ENCODE data around the gene ZNF22. TPM values are rescaled to one million over a fixed set of nuclear protein-coding genes. Genes with fewer than 3 reads are reported as not detected.
"Not testable (repeated sequence)": the region's sequence is repeated elsewhere in the genome, so short reads cannot be mapped to it uniquely, and the experiment has no call there.

Gene ZNF22
- total RNA-seq, 2 experiments from 2014 or later = 42.8 TPM

- Mint-ChIP-seq H3K36me3 (peaks cover 39% of the 10 kb centered on the region), H3K9me3 (peaks cover 19% of the 10 kb centered on the region), H3K27ac (no peak overlapping the region), H3K4me3 (no peak overlapping the region), H3K27me3 (no peaks in the 10 kb centered on the region), H3K4me1 (peaks cover 23% of the 10 kb centered on the region)
- DNase-seq = no peak
- no peak for ATAC-seq (ENCODE audit: low read depth)
- POLR2A ChIA-PET = no interaction called here
Observed at GRCh38 chr10:45005284-45005683, 4.6 kb downstream of the ZNF22 start.

- no peak for ATAC-seq (ENCODE audit: low read depth)
- no peak for DNase-seq
- peaks cover 18% of the 10 kb centered on the region for H3K4me1 Mint-ChIP-seq
- H3K27me3 Mint-ChIP-seq = no peaks in the 10 kb centered on the region
- peaks cover 39% of the 10 kb centered on the region for H3K36me3 Mint-ChIP-seq
- peaks cover 19% of the 10 kb centered on the region for H3K9me3 Mint-ChIP-seq
- H3K27ac Mint-ChIP-seq = no peak overlapping the region
- no peak overlapping the region for H3K4me3 Mint-ChIP-seq
- POLR2A ChIA-PET = no interaction called here
Observed at GRCh38 chr10:45006276-45007030, 5.7 kb downstream of the ZNF22 start.

- H3K4me3 Mint-ChIP-seq = no peak overlapping the region
- peaks cover 7% of the 10 kb centered on the region for H3K4me1 Mint-ChIP-seq
- no peaks in the 10 kb centered on the region for H3K27me3 Mint-ChIP-seq
- DNase-seq = no peak
- peaks cover 9% of the 10 kb centered on the region for H3K9me3 Mint-ChIP-seq
- POLR2A ChIA-PET = no interaction called here
- ATAC-seq (ENCODE audit: low read depth) = peak; percentile 74
- no peak overlapping the region for H3K27ac Mint-ChIP-seq
- H3K36me3 Mint-ChIP-seq = peaks cover 23% of the 10 kb centered on the region
Observed at GRCh38 chr10:45008524-45009161, 7.9 kb downstream of the ZNF22 start.

- H3K27me3 Mint-ChIP-seq; ATAC-seq (ENCODE audit: low read depth); H3K4me1 Mint-ChIP-seq; H3K9me3 Mint-ChIP-seq; H3K4me3 Mint-ChIP-seq; H3K27ac Mint-ChIP-seq; DNase-seq; H3K36me3 Mint-ChIP-seq; POLR2A ChIA-PET: not testable (repeated sequence)
Observed at GRCh38 chr10:45014557-45014956, 13.8 kb downstream of the ZNF22 start.

GRCh38 chr10:45015590-45015989 lies 14.9 kb downstream of the ZNF22 start:
- no peak overlapping the region for H3K27ac Mint-ChIP-seq
- H3K4me3 Mint-ChIP-seq = no peak overlapping the region
- ATAC-seq (ENCODE audit: low read depth) (no peak), DNase-seq (no peak)
- H3K4me1 Mint-ChIP-seq = no peaks in the 10 kb centered on the region
- no peaks in the 10 kb centered on the region for H3K36me3 Mint-ChIP-seq
- POLR2A ChIA-PET = no interaction called here
- no peaks in the 10 kb centered on the region for H3K27me3 Mint-ChIP-seq
- H3K9me3 Mint-ChIP-seq = no peaks in the 10 kb centered on the region

GRCh38 chr10:45023426-45023825 lies 22.7 kb downstream of the ZNF22 start:
- no peaks in the 10 kb centered on the region for H3K36me3 Mint-ChIP-seq
- H3K9me3 Mint-ChIP-seq = peaks cover 12% of the 10 kb centered on the region
- H3K27ac Mint-ChIP-seq = no peak overlapping the region
- DNase-seq (no peak), ATAC-seq (ENCODE audit: low read depth) (no peak)
- H3K4me1 Mint-ChIP-seq = no peaks in the 10 kb centered on the region
- H3K27me3 Mint-ChIP-seq = peaks cover 5% of the 10 kb centered on the region
- H3K4me3 Mint-ChIP-seq = no peak overlapping the region
- POLR2A ChIA-PET = no interaction called here

GRCh38 chr10:45034301-45034700 lies 33.6 kb downstream of the ZNF22 start:
- DNase-seq = no peak
- no peaks in the 10 kb centered on the region for H3K4me1 Mint-ChIP-seq
- peaks cover 6% of the 10 kb centered on the region for H3K9me3 Mint-ChIP-seq
- no peak overlapping the region for H3K27ac Mint-ChIP-seq
- peaks cover 2% of the 10 kb centered on the region for H3K27me3 Mint-ChIP-seq
- H3K4me3 Mint-ChIP-seq = no peak overlapping the region
- POLR2A ChIA-PET = no interaction called here
- no peaks in the 10 kb centered on the region for H3K36me3 Mint-ChIP-seq
- ATAC-seq (ENCODE audit: low read depth) = no peak

GRCh38 chr10:45035673-45036072 lies 35.0 kb downstream of the ZNF22 start:
- POLR2A ChIA-PET = no interaction called here
- Mint-ChIP-seq H3K27ac (no peak overlapping the region), H3K27me3 (peaks cover 2% of the 10 kb centered on the region), H3K9me3 (peaks cover 6% of the 10 kb centered on the region), H3K4me1 (no peaks in the 10 kb centered on the region), H3K36me3 (no peaks in the 10 kb centered on the region), H3K4me3 (no peak overlapping the region)
- ATAC-seq (ENCODE audit: low read depth) (no peak), DNase-seq (no peak)

GRCh38 chr10:45040921-45041542 lies 40.3 kb downstream of the ZNF22 start:
- no peak for ATAC-seq (ENCODE audit: low read depth)
- Mint-ChIP-seq H3K4me3 (no peak overlapping the region), H3K9me3 (no peaks in the 10 kb centered on the region), H3K27me3 (peaks cover 7% of the 10 kb centered on the region), H3K36me3 (no peaks in the 10 kb centered on the region), H3K4me1 (no peaks in the 10 kb centered on the region), H3K27ac (no peak overlapping the region)
- no peak for DNase-seq
- POLR2A ChIA-PET = interaction anchor here (0.5 kb wide), 1 partner anchor 23 kb away, joined by 4 read pairs; no protein-coding TSS in a partner anchor

- H3K9me3 Mint-ChIP-seq = peaks cover 2% of the 10 kb centered on the region
- no peak for DNase-seq
- no peaks in the 10 kb centered on the region for H3K4me1 Mint-ChIP-seq
- no peak overlapping the region for H3K4me3 Mint-ChIP-seq
- H3K27me3 Mint-ChIP-seq = peaks cover 7% of the 10 kb centered on the region
- H3K36me3 Mint-ChIP-seq = no peaks in the 10 kb centered on the region
- no peak overlapping the region for H3K27ac Mint-ChIP-seq
- no peak for ATAC-seq (ENCODE audit: low read depth)
- POLR2A ChIA-PET = no interaction called here
Observed at GRCh38 chr10:45044290-45044689, 43.6 kb downstream of the ZNF22 start.

GRCh38 chr10:45050551-45051235 lies 50.0 kb downstream of the ZNF22 start:
- Mint-ChIP-seq H3K4me1 (no peaks in the 10 kb centered on the region), H3K27me3 (peaks cover 11% of the 10 kb centered on the region), H3K9me3 (peaks cover 2% of the 10 kb centered on the region), H3K36me3 (no peaks in the 10 kb centered on the region), H3K4me3 (no peak overlapping the region), H3K27ac (no peak overlapping the region)
- no peak for ATAC-seq (ENCODE audit: low read depth)
- no peak for DNase-seq
- POLR2A ChIA-PET = no interaction called here

GRCh38 chr10:45052700-45053099 lies 52.0 kb downstream of the ZNF22 start:
- H3K9me3 Mint-ChIP-seq = peaks cover 2% of the 10 kb centered on the region
- H3K4me1 Mint-ChIP-seq = no peaks in the 10 kb centered on the region
- no peak for ATAC-seq (ENCODE audit: low read depth)
- H3K4me3 Mint-ChIP-seq = no peak overlapping the region
- no peak overlapping the region for H3K27ac Mint-ChIP-seq
- H3K36me3 Mint-ChIP-seq = no peaks in the 10 kb centered on the region
- POLR2A ChIA-PET = no interaction called here
- H3K27me3 Mint-ChIP-seq = peaks cover 11% of the 10 kb centered on the region
- DNase-seq = no peak

GRCh38 chr10:45053569-45054100 lies 52.9 kb downstream of the ZNF22 start:
- Mint-ChIP-seq H3K27me3 (peaks cover 11% of the 10 kb centered on the region), H3K4me1 (peaks cover under 1% of the 10 kb centered on the region), H3K9me3 (peaks cover 2% of the 10 kb centered on the region), H3K27ac (no peak overlapping the region), H3K36me3 (no peaks in the 10 kb centered on the region), H3K4me3 (no peak overlapping the region)
- no peak for DNase-seq
- POLR2A ChIA-PET = no interaction called here
- ATAC-seq (ENCODE audit: low read depth) = no peak

Measured in activated naive CD8-positive, alpha-beta T cell treated with anti-CD3 and anti-CD28 coated beads, Interleukin-2, amount 10 ng/mL, durations not matched to agents 7 days and 5 days (primary cell).